SK-N-MC (cell line): Measurements from ENCODE around the gene ENTPD8.

Source experiments
- EZH2 ChIP-seq: fragments of 200-600 bp; sonication (generic); IDR thresholded peaks from one replicate; pipeline ENCODE4 v1.6.1; 2017; ENCODE audit warnings: antibody characterized with exemption
- POLR2AphosphoS5 ChIP-seq: IDR thresholded peaks from 2 replicates; pipeline ENCODE4 v1.6.1; 2012; ENCODE audit warnings: mild to moderate bottlenecking, low read depth, low read length, borderline replicate concordance

DNA sequence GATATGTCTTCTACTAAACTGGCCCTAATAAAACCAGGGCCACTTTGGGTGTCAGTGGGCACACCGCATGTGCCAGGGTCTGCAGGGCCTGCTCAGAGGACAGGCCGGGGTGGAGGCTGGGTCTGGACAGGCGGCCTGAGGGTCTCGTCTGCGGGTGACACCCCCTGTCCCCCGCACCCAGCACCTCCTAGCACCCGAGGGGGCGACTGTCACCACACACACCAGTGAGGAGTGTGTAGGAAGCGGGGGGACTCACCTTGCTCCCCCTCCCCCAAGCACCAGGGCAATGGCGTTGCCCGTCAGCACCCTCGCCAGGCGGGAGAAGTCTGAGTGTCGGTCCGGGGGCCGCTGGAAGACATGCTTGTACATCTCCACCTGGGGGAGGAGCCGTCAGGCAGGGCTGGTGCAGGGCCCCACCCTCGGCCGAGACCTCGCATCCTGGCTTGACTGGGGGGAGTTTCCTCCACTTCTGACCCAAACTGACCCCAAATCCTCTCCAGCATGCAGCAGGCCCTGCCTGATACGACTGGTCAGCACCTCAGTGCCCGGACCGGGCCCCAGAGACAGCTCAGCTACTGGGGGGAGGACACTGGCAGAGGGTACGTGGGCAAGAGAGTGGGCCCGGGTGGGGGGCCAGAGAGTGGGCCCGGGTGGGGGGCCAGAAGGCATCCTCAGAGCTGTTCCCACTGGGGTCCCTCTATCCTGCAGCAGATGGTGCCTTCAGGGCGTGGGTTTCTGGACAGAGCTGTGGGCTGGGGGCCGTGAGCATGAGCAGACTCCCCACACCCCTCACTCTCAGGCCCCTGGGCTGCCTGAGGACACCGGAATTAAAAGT, 36.8 kb upstream of the ENTPD8 start:
- TF ChIP-seq POLR2AphosphoS5 (no peak), EZH2 (no peak)
